Erythroblast (primary cell): ENCODE data around the gene GPC5.

Experiments used
- GATA1 ChIP-seq: IDR thresholded peaks from 2 replicates; pipeline ENCODE4 v1.6.1; 2011; ENCODE audit warnings: low read depth, mild to moderate bottlenecking, control low read depth, low read length, moderate library complexity
- POLR2A ChIP-seq: IDR thresholded peaks from 2 replicates; pipeline ENCODE4 v1.6.1; 2011; ENCODE audit warnings: mild to moderate bottlenecking, low read length

- no peak for TF ChIP-seq POLR2A
- TF ChIP-seq GATA1: no peak
Measured at GRCh38 chr13:91361755-91362271, 36.6 kb upstream of the GPC5 start.
